NCI-H2171 treated with DMSO at 0.1 percent for 48 hours (cell line): ENCODE data around the gene PCGF2.

Experiments
- DNase-seq: peaks from one replicate; lab custom pipeline; 2025; lab: John Stamatoyannopoulos, UW

Gene PCGF2

GRCh38 chr17:38702916-38703741 lies 45.0 kb downstream of the PCGF2 start:
- DNase-seq: no peak

GRCh38 chr17:38702166-38702915 lies 45.8 kb downstream of the PCGF2 start:
- peak; percentile 60 for DNase-seq

- DNase-seq: peak; percentile 34
Observed at GRCh38 chr17:38701504-38702165, 46.5 kb downstream of the PCGF2 start.

- no peak for DNase-seq
Observed at GRCh38 chr17:38698760-38699159, 49.4 kb downstream of the PCGF2 start.

GRCh38 chr17:38697061-38697820 lies 50.9 kb downstream of the PCGF2 start:
- DNase-seq: peak; percentile 46

GRCh38 chr17:38693700-38694329 lies 54.3 kb downstream of the PCGF2 start:
- no peak for DNase-seq

GRCh38 chr17:38691154-38691553 lies 57.0 kb downstream of the PCGF2 start:
- DNase-seq: no peak

GRCh38 chr17:38690386-38690785 lies 57.8 kb downstream of the PCGF2 start:
- no peak for DNase-seq

- no peak for DNase-seq
Observed at GRCh38 chr17:38687286-38687685, 60.9 kb downstream of the PCGF2 start.

GRCh38 chr17:38685491-38685890 lies 62.6 kb downstream of the PCGF2 start:
- DNase-seq: no peak
